ENCODE data around the gene WNT6. TPM values are rescaled to one million over a fixed set of nuclear protein-coding genes. Genes with fewer than 3 reads are reported as not detected.

WNT6 gene
- 1 to 10 TPM; 1.8 to 2.4 TPM for total RNA-seq

GRCh38 chr2:218859556-218859987, at the start of gene WNT6:
Gene WNT6 (plus strand): TSS chr2:218859805. CDS start chr2:218860038, 233 bp downstream.
- peak within 1 kb of the TSS; percentile 6 to 12 for H3K27ac ChIP-seq
- H3K4me3 ChIP-seq: peak within 1 kb of the TSS; percentile 23 to 48
- H3K27me3 ChIP-seq: peaks cover 9 to 12% of the 10 kb centered on the region in 2 donors
- peaks cover 0 to 21% of the 10 kb centered on the region in 2 donors for H3K4me1 ChIP-seq
- H3K9me3 ChIP-seq: no peaks in the 10 kb centered on the region
- DNase-seq (ENCODE audit: low spot score): no peak
- no peak for TF ChIP-seq CTCF (IDR thresholded peaks at IDR 0.05)
- no peaks in the 10 kb centered on the region for H3K36me3 ChIP-seq

GRCh38 chr2:218810256-218810655, 49.3 kb upstream of the WNT6 start:
- no peak for TF ChIP-seq CTCF (IDR thresholded peaks at IDR 0.05)
- Histone ChIP-seq H3K4me3 (no peak overlapping the region), H3K27ac (no peak overlapping the region)

GRCh38 chr2:218811382-218811781, 48.2 kb upstream of the WNT6 start:
- Histone ChIP-seq H3K27ac (no peak overlapping the region), H3K9me3 (no peaks in the 10 kb centered on the region), H3K27me3 (no peaks in the 10 kb centered on the region), H3K4me3 (no peak overlapping the region), H3K4me1 (peaks cover 0 to 1% of the 10 kb centered on the region in 2 donors), H3K36me3 (peaks cover 35% of the 10 kb centered on the region)
- no peak for TF ChIP-seq CTCF (IDR thresholded peaks at IDR 0.05)
- peak; percentile 30 for DNase-seq (ENCODE audit: low spot score)

More at GRCh38 chr2:218810256-218810655, 49.3 kb upstream of the WNT6 start:
- no peak for DNase-seq (ENCODE audit: low spot score)
- H3K36me3 ChIP-seq: peaks cover 28% of the 10 kb centered on the region
- peaks cover 0 to 10% of the 10 kb centered on the region in 2 donors for H3K4me1 ChIP-seq
- no peaks in the 10 kb centered on the region for H3K27me3 ChIP-seq
- no peaks in the 10 kb centered on the region for H3K9me3 ChIP-seq

GRCh38 chr2:218812096-218812815, 47.3 kb upstream of the WNT6 start:
- H3K27ac ChIP-seq: no peak overlapping the region
- DNase-seq (ENCODE audit: low spot score): peak; percentile 43
- H3K4me3 ChIP-seq: no peak overlapping the region
- TF ChIP-seq CTCF (IDR thresholded peaks at IDR 0.05): no peak
- H3K27me3 ChIP-seq: no peaks in the 10 kb centered on the region
- no peaks in the 10 kb centered on the region for H3K4me1 ChIP-seq
- peaks cover 35% of the 10 kb centered on the region for H3K36me3 ChIP-seq
- no peaks in the 10 kb centered on the region for H3K9me3 ChIP-seq

GRCh38 chr2:218812861-218813260, 46.7 kb upstream of the WNT6 start:
- TF ChIP-seq CTCF (IDR thresholded peaks at IDR 0.05): no peak
- H3K9me3 ChIP-seq: no peaks in the 10 kb centered on the region
- H3K36me3 ChIP-seq: peaks cover 35% of the 10 kb centered on the region
- DNase-seq (ENCODE audit: low spot score): peak; percentile 32
- no peaks in the 10 kb centered on the region for H3K27me3 ChIP-seq
- no peak overlapping the region for H3K27ac ChIP-seq
- no peaks in the 10 kb centered on the region for H3K4me1 ChIP-seq
- H3K4me3 ChIP-seq: no peak overlapping the region
